HCT116 (cell line): ENCODE results near the gene TRIM63. TPM values are rescaled to one million over a fixed set of nuclear protein-coding genes. Genes with fewer than 3 reads are reported as not detected.

Experiments
- ATAC-seq: fragments of 200-7000 bp; cut with Tn5 transposase; 2 replicates; pipeline ENCODE4 v1.9.1; 2020; ENCODE audit warnings: mild to moderate bottlenecking, moderate library complexity
- BruUV-seq: library from RNA; stranded (reverse); fragments of 400-500 nt; replicated peaks from 2 replicates; lab custom pipeline; 2021; lab: Mats Ljungman, UMichigan
- CTCF ChIA-PET: fragments of 300-600 bp; sonication (Branson Sonifier 250); formaldehyde crosslinking; loops from one replicate; lab custom pipeline; 2021; ENCODE audit warnings: antibody characterized with exemption; lab: Charles Lee
- POLR2A ChIA-PET: fragments of 300-600, 350-600 bp; sonication (Branson Sonifier 250); formaldehyde crosslinking; loops from one replicate; lab custom pipeline; 2021; ENCODE audit warnings: antibody characterized with exemption; lab: Charles Lee
- RAD21 ChIA-PET, 2 experiments: fragments of 300-600 bp; sonication (Branson Sonifier 250); formaldehyde crosslinking; loops; one replicate each; lab custom pipeline; 2023; ENCODE audit warnings: low total read pairs in 2 of 2; ENCODE audit not compliant: uncharacterized antibody in 2 of 2, unreplicated experiment in 2 of 2, low non-redundant PET in 1 of 2; lab: Charles Lee
- DNase-seq: peaks from one replicate; pipeline ENCODE4 v3.0.0-alpha.2; 2010; ENCODE audit warnings: low read depth, low spot score
- H2AFZ ChIP-seq: fragments of 200-600 bp; shearing (Covaris generic), sonication (generic); 2 replicates; pipeline ENCODE4 v1.6.1; 2017; ENCODE audit warnings: low read depth, mixed run types, mixed read lengths, antibody characterized with exemption, low read length; ENCODE audit not compliant: poor library complexity, severe bottlenecking
- H3K27ac ChIP-seq: 2 replicates; pipeline ENCODE4 v1.5.1; 2012; ENCODE audit warnings: low read depth, low read length
- H3K27me3 ChIP-seq: fragments of 200-600 bp; sonication (generic); 2 replicates; pipeline ENCODE4 v1.6.1; 2016; ENCODE audit warnings: mixed run types, low read length, mixed read lengths; ENCODE audit not compliant: insufficient read depth
- H3K36me3 ChIP-seq, 2 experiments: fragments of 200-500 bp in 1 of 2; fragments of 200-600 bp in 1 of 2; sonication (Bioruptor generic) in 1 of 2; sonication (generic) in 1 of 2; 2 replicates each; pipeline versions ENCODE4 v1.5.1 to v1.6.1; 2014 to 2016; ENCODE audit warnings: low read length in 2 of 2, inconsistent platforms in 1 of 2, mixed read lengths in 1 of 2, mixed run types in 1 of 2; ENCODE audit not compliant: insufficient read depth in 2 of 2, control insufficient read depth in 1 of 2
- H3K4me1 ChIP-seq, 2 experiments: fragments of 200-600 bp in 1 of 2; sonication (generic) in 1 of 2; 2 replicates each; pipeline versions ENCODE4 v1.5.1 to v1.6.1; 2012 to 2017; ENCODE audit warnings: low read length in 2 of 2, inconsistent platforms in 1 of 2, mild to moderate bottlenecking in 1 of 2, mixed read lengths in 1 of 2, mixed run types in 1 of 2, moderate library complexity in 1 of 2; ENCODE audit not compliant: insufficient read depth in 2 of 2, control insufficient read depth in 1 of 2
- H3K4me2 ChIP-seq: fragments of 200-600 bp; sonication (generic); 2 replicates; pipeline ENCODE4 v1.6.1; 2017; ENCODE audit warnings: mixed run types, low read length, mixed read lengths
- H3K4me3 ChIP-seq, 2 experiments: fragments of 200-600 bp in 1 of 2; sonication (generic) in 1 of 2; replicated peaks in 1 of 2; 2 replicates each; pipeline ENCODE4 v1.5.1; 2011 to 2016; ENCODE audit warnings: low read length in 2 of 2, control low read depth in 1 of 2, low read depth in 1 of 2, mild to moderate bottlenecking in 1 of 2, mixed read lengths in 1 of 2, mixed run types in 1 of 2
- H3K79me2 ChIP-seq: fragments of 200-600 bp; sonication (generic); 2 replicates; pipeline ENCODE4 v1.6.1; 2017; ENCODE audit warnings: mild to moderate bottlenecking, mixed run types, low read length, moderate library complexity, mixed read lengths; ENCODE audit not compliant: insufficient read depth
- H3K9ac ChIP-seq: fragments of 200-600 bp; sonication (generic); 2 replicates; pipeline ENCODE4 v1.6.1; 2016; ENCODE audit warnings: low read length, mixed read lengths
- H3K9me2 ChIP-seq: fragments of 200-600 bp; sonication (generic), shearing (Covaris generic); 2 replicates; pipeline ENCODE4 v1.6.1; 2017; ENCODE audit warnings: mixed run types, mild to moderate bottlenecking, moderate library complexity; ENCODE audit not compliant: insufficient read depth
- H3K9me3 ChIP-seq, 2 experiments: fragments of 200-500 bp in 1 of 2; fragments of 200-600 bp in 1 of 2; sonication (Bioruptor generic) in 1 of 2; sonication (generic) in 1 of 2; 2 replicates each; pipeline ENCODE4 v1.6.1; 2014 to 2017; ENCODE audit warnings: low read length in 2 of 2, mixed read lengths in 2 of 2, inconsistent platforms in 1 of 2, low read depth in 1 of 2, mild to moderate bottlenecking in 1 of 2, mixed run types in 1 of 2, moderate library complexity in 1 of 2; ENCODE audit not compliant: control insufficient read depth in 1 of 2, insufficient read depth in 1 of 2
- H4K20me1 ChIP-seq: fragments of 200-600 bp; sonication (generic), shearing (Covaris generic); 2 replicates; pipeline ENCODE4 v1.6.1; 2017; ENCODE audit warnings: mixed run types, mild to moderate bottlenecking, moderate library complexity; ENCODE audit not compliant: insufficient read depth
- CBX3 ChIP-seq: IDR thresholded peaks from 2 replicates; pipeline ENCODE4 v1.6.1; 2012; ENCODE audit warnings: low read depth
- EGR1 ChIP-seq: IDR thresholded peaks from 2 replicates; pipeline ENCODE4 v1.6.1; 2012; ENCODE audit warnings: low read depth
- ELF1 ChIP-seq: IDR thresholded peaks from 2 replicates; pipeline ENCODE4 v1.6.1; 2012; ENCODE audit warnings: low read depth, borderline replicate concordance
- EZH2phosphoT487 ChIP-seq: fragments of 200-600 bp; IDR thresholded peaks from 2 replicates; pipeline ENCODE4 v1.6.1; 2018; ENCODE audit warnings: antibody characterized with exemption, borderline replicate concordance
- FOSL1 ChIP-seq: IDR thresholded peaks from 2 replicates; pipeline ENCODE4 v1.6.1; 2012; ENCODE audit warnings: low read depth
- POLR2A ChIP-seq: IDR thresholded peaks from 2 replicates; pipeline ENCODE4 v1.7.0; 2011; ENCODE audit warnings: borderline replicate concordance; ENCODE audit not compliant: insufficient read depth, insufficient read length; ENCODE audit errors: extremely low read depth
- RAD21 ChIP-seq: IDR thresholded peaks from 2 replicates; pipeline ENCODE4 v1.6.1; 2012; ENCODE audit warnings: low read depth, mild to moderate bottlenecking
- SP1 ChIP-seq: IDR thresholded peaks from 2 replicates; pipeline ENCODE4 v1.6.1; 2012; ENCODE audit warnings: low read depth
- SRF ChIP-seq: IDR thresholded peaks from 2 replicates; pipeline ENCODE4 v1.6.1; 2012; ENCODE audit warnings: low read depth
- TCF7L2 ChIP-seq: IDR thresholded peaks from 2 replicates; pipeline ENCODE4 v1.7.0; 2011; ENCODE audit warnings: borderline replicate concordance, inconsistent platforms; ENCODE audit not compliant: insufficient read depth, insufficient read length; ENCODE audit errors: extremely low read depth
- ZNF274 ChIP-seq: fragments of 200-500 bp; sonication (Bioruptor generic); IDR thresholded peaks from 2 replicates; pipeline ENCODE4 v1.6.1; 2014; ENCODE audit warnings: mild to moderate bottlenecking, low read depth, low read length, inconsistent platforms
- intact Hi-C: fragments of 100-400 bp; cut with micrococcal nuclease; formaldehyde crosslinking; loops from 2 replicates; pipeline ENCODE4 v1.10.0; 2022
- total RNA-seq: library from RNA; stranded (reverse); gene quantifications from one replicate; pipeline ENCODE4 v1.2.1, GENCODE V29; 2021; ENCODE audit not compliant: unreplicated experiment
- TF ChIP-seq, protein P1 (sequence below): IDR thresholded peaks from 2 replicates; pipeline ENCODE4 v1.6.1; 2011; ENCODE audit warnings: mild to moderate bottlenecking, low read length, moderate library complexity; ENCODE audit not compliant: insufficient replicate concordance; ENCODE audit errors: extremely low read depth
- TF ChIP-seq, protein P2 (sequence below): IDR thresholded peaks from 2 replicates; pipeline ENCODE4 v1.6.1; 2012
- TF ChIP-seq, protein P3 (sequence below): IDR thresholded peaks from 2 replicates; pipeline ENCODE4 v1.6.1; 2012; ENCODE audit warnings: low read depth
- TF ChIP-seq, protein P4 (sequence below): IDR thresholded peaks from 2 replicates; pipeline ENCODE4 v1.6.1; 2012

Gene TRIM63
- total RNA-seq, 1 experiment from 2014 or later, result not detected

DNA sequence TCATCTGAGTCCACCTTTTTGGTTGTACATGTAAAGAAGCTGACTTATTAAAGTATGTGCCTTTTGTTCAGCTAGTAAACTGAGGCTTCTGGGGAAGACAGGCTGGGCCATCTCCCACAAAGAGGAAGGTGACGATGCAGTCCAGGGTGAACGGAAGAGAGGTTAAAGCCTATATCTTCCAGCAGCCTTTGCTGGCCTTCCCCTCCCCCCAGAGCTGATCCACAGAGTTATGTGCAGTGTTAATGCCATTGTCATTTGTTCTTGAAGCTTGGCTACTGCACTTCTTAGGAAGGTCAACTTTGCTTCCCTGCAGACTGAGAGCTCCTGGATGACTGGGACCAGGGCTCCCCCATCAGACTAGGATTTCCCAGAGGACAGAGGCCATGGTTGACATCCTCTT, 23.7 kb downstream of the TRIM63 start (continued):
- TF ChIP-seq TCF7L2 (no peak), EZH2phosphoT487 (no peak), EGR1 (no peak), ELF1 (no peak), ZNF274 (no peak), SP1 (no peak), RAD21 (no peak)
- TF ChIP-seq, protein P1, sequence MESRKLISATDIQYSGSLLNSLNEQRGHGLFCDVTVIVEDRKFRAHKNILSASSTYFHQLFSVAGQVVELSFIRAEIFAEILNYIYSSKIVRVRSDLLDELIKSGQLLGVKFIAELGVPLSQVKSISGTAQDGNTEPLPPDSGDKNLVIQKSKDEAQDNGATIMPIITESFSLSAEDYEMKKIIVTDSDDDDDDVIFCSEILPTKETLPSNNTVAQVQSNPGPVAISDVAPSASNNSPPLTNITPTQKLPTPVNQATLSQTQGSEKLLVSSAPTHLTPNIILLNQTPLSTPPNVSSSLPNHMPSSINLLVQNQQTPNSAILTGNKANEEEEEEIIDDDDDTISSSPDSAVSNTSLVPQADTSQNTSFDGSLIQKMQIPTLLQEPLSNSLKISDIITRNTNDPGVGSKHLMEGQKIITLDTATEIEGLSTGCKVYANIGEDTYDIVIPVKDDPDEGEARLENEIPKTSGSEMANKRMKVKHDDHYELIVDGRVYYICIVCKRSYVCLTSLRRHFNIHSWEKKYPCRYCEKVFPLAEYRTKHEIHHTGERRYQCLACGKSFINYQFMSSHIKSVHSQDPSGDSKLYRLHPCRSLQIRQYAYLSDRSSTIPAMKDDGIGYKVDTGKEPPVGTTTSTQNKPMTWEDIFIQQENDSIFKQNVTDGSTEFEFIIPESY, result no peak
- TF ChIP-seq, protein P2, sequence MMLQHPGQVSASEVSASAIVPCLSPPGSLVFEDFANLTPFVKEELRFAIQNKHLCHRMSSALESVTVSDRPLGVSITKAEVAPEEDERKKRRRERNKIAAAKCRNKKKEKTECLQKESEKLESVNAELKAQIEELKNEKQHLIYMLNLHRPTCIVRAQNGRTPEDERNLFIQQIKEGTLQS, result no peak

DNA sequence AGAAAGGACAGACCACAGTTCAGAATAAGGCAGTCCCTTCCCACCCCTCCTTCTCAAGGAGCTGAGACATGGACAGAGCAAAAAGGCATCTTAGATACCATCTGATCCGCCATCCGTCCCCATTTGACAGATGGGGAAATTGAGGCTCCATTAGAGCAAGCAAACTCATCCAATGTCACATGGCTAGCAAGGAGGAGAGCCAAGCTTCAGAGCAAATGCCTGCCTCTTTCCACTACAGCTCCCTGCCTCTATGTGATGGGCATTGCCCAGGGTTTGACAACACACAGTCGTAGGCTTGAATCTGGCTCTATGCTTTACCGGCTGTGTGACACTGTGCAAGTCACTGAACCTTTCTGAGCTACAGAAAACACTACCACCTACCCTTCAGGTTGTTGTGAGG, 25.5 kb downstream of the TRIM63 start:
- ChIA-PET RAD21 (no interaction called here), POLR2A (no interaction called here), CTCF (no interaction called here)
- no peak for ATAC-seq
- TF ChIP-seq, protein P1, result no peak
- no peak for TF ChIP-seq RAD21
- no peak for TF ChIP-seq SRF
- no peak for TF ChIP-seq TCF7L2
- no peak for TF ChIP-seq CBX3
- no peak for TF ChIP-seq POLR2A
- TF ChIP-seq, protein P3, sequence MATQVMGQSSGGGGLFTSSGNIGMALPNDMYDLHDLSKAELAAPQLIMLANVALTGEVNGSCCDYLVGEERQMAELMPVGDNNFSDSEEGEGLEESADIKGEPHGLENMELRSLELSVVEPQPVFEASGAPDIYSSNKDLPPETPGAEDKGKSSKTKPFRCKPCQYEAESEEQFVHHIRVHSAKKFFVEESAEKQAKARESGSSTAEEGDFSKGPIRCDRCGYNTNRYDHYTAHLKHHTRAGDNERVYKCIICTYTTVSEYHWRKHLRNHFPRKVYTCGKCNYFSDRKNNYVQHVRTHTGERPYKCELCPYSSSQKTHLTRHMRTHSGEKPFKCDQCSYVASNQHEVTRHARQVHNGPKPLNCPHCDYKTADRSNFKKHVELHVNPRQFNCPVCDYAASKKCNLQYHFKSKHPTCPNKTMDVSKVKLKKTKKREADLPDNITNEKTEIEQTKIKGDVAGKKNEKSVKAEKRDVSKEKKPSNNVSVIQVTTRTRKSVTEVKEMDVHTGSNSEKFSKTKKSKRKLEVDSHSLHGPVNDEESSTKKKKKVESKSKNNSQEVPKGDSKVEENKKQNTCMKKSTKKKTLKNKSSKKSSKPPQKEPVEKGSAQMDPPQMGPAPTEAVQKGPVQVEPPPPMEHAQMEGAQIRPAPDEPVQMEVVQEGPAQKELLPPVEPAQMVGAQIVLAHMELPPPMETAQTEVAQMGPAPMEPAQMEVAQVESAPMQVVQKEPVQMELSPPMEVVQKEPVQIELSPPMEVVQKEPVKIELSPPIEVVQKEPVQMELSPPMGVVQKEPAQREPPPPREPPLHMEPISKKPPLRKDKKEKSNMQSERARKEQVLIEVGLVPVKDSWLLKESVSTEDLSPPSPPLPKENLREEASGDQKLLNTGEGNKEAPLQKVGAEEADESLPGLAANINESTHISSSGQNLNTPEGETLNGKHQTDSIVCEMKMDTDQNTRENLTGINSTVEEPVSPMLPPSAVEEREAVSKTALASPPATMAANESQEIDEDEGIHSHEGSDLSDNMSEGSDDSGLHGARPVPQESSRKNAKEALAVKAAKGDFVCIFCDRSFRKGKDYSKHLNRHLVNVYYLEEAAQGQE, result no peak
- TF ChIP-seq EZH2phosphoT487, result no peak
- TF ChIP-seq, protein P4, sequence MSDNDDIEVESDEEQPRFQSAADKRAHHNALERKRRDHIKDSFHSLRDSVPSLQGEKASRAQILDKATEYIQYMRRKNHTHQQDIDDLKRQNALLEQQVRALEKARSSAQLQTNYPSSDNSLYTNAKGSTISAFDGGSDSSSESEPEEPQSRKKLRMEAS, result no peak
- TF ChIP-seq FOSL1, result no peak
- no peak for TF ChIP-seq ZNF274
- no peak for TF ChIP-seq ELF1
- TF ChIP-seq, protein P2, result no peak
- DNase-seq, result no peak
- Histone ChIP-seq H3K79me2 (no peaks in the 10 kb centered on the region), H3K36me3 (no peaks in the 10 kb centered on the region), H3K4me2 (no peak overlapping the region), H3K9me3 (no peaks in the 10 kb centered on the region), H3K4me1 (peaks cover 0 to under 1% of the 10 kb centered on the region in 2 experiments; a peak in 1 of 4 replicates), H3K27ac (no peak overlapping the region), H3K9me2 (no peaks in the 10 kb centered on the region), H4K20me1 (no peaks in the 10 kb centered on the region), H2AFZ (no peak overlapping the region), H3K9ac (no peak overlapping the region), H3K27me3 (no peaks in the 10 kb centered on the region), H3K4me3 (no peak overlapping the region)
- no TSS peak for BruUV-seq
- intact Hi-C loops, result no loop called here
